ENCODE results near the gene TNK1. TPM values are rescaled to one million over a fixed set of nuclear protein-coding genes. Genes with fewer than 3 reads are reported as not detected.

TNK1 gene
- total and polyA plus RNA-seq, 2 donors (not counting 3 experiments of a cell fraction or from before 2014, with no cell fraction given) = 0.22 to 0.58 TPM

DNA sequence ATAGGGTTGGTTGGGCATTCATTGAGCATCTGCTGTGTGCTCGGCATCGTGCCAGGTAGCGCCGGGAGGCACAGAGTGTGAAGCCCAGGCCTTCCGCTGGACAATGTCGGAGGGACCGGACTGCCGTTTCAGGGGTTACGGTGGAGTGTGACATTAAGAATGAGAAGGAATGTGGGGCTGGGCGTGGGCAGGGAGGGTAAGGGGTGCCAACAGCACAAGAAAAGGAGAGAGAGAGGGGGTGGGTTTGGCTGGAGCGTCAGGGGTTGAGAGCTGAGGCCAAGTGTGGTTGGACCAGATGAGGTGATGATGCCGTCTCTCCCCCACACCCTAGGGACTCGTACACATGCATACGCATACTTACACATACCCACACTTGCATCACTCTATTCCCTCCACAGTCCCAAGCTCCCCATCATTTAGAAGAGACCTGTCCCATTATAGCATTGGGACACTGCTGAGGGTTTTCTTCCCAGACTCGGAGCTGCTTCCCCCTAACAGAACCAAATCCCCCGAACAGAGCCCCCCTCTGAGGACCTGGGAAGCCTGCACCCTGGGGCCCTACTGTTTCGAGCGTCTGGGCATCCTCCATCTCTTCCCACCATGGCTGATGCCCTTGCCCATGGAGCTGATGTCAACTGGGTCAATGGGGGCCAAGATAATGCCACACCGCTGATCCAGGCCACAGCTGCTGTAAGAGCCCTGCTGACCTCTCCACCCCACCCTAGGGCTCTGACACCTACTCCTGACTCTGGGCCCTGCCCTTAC is 32.2 kb upstream of the TNK1 start:
- DNase-seq (ENCODE audit: low read depth, low spot score) (no peak), FAIRE-seq (no peak)
- H3K36me3 ChIP-seq (ENCODE audit: control insufficient read depth in 2 of 2, extremely low read depth in 1 of 2, insufficient read depth in 2 of 2, low read length in 2 of 2) = no peaks in the 10 kb centered on the region
- no peaks in the 10 kb centered on the region for H3K9me3 ChIP-seq (replicated peaks; ENCODE audit: control insufficient read depth, insufficient read depth, low read length)
- peaks cover 17% of the 10 kb centered on the region for H3K4me1 ChIP-seq (ENCODE audit: control insufficient read depth, extremely low read depth, insufficient read depth, low read length)
- H3K9me1 ChIP-seq (replicated peaks; ENCODE audit: control insufficient read depth, extremely low read depth, insufficient read depth, low read length) = no peaks in the 10 kb centered on the region
- no peaks in the 10 kb centered on the region for H4K20me1 ChIP-seq (replicated peaks; ENCODE audit: control insufficient read depth, extremely low read depth, insufficient read depth, low read length)
- H2AFZ ChIP-seq (ENCODE audit: low read depth, low read length) = no peak overlapping the region
- TF ChIP-seq CTCF (IDR thresholded peaks at IDR 0.05; ENCODE audit: extremely low read depth in 1 of 2, insufficient read depth in 1 of 2, low read depth in 1 of 2, low read length in 2 of 2) = no peak
- no peak for TF ChIP-seq EZH2 (IDR thresholded peaks at IDR 0.05; ENCODE audit: borderline replicate concordance, low read depth, low read length, severe bottlenecking)
- no peak for TF ChIP-seq GATA2 (IDR thresholded peaks at IDR 0.05; ENCODE audit: insufficient read depth, insufficient read length, low read depth, low read length)
- TF ChIP-seq POLR2AphosphoS5 (IDR thresholded peaks at IDR 0.05; ENCODE audit: insufficient read depth, low read depth, low read length) = no peak
- no peak for TF ChIP-seq POLR2A (IDR thresholded peaks at IDR 0.05; ENCODE audit: low read depth, low read length)
- no peak for TF ChIP-seq MYC (IDR thresholded peaks at IDR 0.05; ENCODE audit: low read depth, low read length)
- TF ChIP-seq FOS (IDR thresholded peaks at IDR 0.05; ENCODE audit: borderline replicate concordance, insufficient read depth, low read length) = no peak
- TF ChIP-seq MAX (IDR thresholded peaks at IDR 0.05; ENCODE audit: insufficient read depth, insufficient read length) = no peak
- TF ChIP-seq JUN (IDR thresholded peaks at IDR 0.05; ENCODE audit: borderline replicate concordance, insufficient read depth, insufficient read length, low read depth) = no peak
- BruUV-seq (replicated peaks) = no TSS peak
- dilution Hi-C loops (cut with MboI; ENCODE audit: extremely low pct_ligation_motif_present, low sequenced_read_pairs) = no loop called here
- POLR2A ChIA-PET = no interaction called here
- no peak overlapping the region for H3K27ac ChIP-seq (ENCODE audit: insufficient read depth, low read depth, low read length)
- H3K9ac ChIP-seq (replicated peaks; ENCODE audit: extremely low read depth, insufficient read depth, low read length) = no peak overlapping the region
- intact Hi-C loops (cut with micrococcal nuclease) = no loop called here
- no peak overlapping the region for H3K4me2 ChIP-seq (ENCODE audit: insufficient read depth, low read length)
- H3K79me2 ChIP-seq (ENCODE audit: control insufficient read depth, insufficient read depth, low read length) = no peaks in the 10 kb centered on the region
- H3K27me3 ChIP-seq (ENCODE audit: control insufficient read depth in 2 of 2, insufficient read depth in 2 of 2, low read length in 2 of 2) = no peaks in the 10 kb centered on the region
- CTCF ChIA-PET = interaction anchor here (0.6 to 1.4 kb wide), 5 partner anchors 12 to 55 kb away, joined by 3 to 6 read pairs (median 3); partner anchors contain the start of genes ACAP1 and TMEM256
- H3K4me3 ChIP-seq (replicated peaks in 1 of 3; ENCODE audit: insufficient read depth in 1 of 3, low read depth in 1 of 3, low read length in 3 of 3) = no peak overlapping the region
